IMR-90 (cell line): Measurements from ENCODE around the gene BRSK1. TPM values are rescaled to one million over a fixed set of nuclear protein-coding genes. Genes with fewer than 3 reads are reported as not detected.

Source experiments
- ATAC-seq: fragments of 200-7000 bp; cut with Tn5 transposase; 2 replicates; pipeline ENCODE4 v1.9.1; 2020; ENCODE audit warnings: low read depth, mild to moderate bottlenecking, moderate library complexity
- BruUV-seq: library from RNA; stranded (reverse); fragments of 400-500 nt; replicated peaks from 2 replicates; lab custom pipeline; 2021; lab: Mats Ljungman, UMichigan
- CTCF ChIA-PET: fragments of 300-600 bp; formaldehyde crosslinking; extraction: SDS; loops from one replicate; lab custom pipeline; 2021; ENCODE audit warnings: antibody characterized with exemption; lab: Yijun Ruan, JAX
- POLR2A ChIA-PET: fragments of 300-600 bp; sonication (Branson Sonifier 250); formaldehyde crosslinking; loops from one replicate; lab custom pipeline; 2022; ENCODE audit warnings: antibody characterized with exemption; ENCODE audit not compliant: unreplicated experiment; lab: Charles Lee
- DNase-seq: peaks from one replicate; pipeline ENCODE4 v3.0.0; 2013
- H2AFZ ChIP-seq: replicated peaks from 2 replicates; pipeline ENCODE3; 2013; ENCODE audit warnings: low read length, mild to moderate bottlenecking; ENCODE audit not compliant: poor library complexity
- H2AK5ac ChIP-seq: 2 replicates; pipeline ENCODE4 v1.6.1; 2013; ENCODE audit warnings: low read depth, low read length, inconsistent platforms
- H2AK9ac ChIP-seq: replicated peaks from 2 replicates; pipeline ENCODE3; 2013; ENCODE audit warnings: mild to moderate bottlenecking, low read depth, low read length, moderate library complexity; ENCODE audit not compliant: poor library complexity
- H2BK120ac ChIP-seq: 2 replicates; pipeline ENCODE4 v1.6.1; 2013; ENCODE audit warnings: low read depth, low read length, inconsistent platforms
- H2BK15ac ChIP-seq: 3 replicates; pipeline ENCODE4 v1.6.1; 2013; ENCODE audit warnings: low read depth, low read length, inconsistent platforms
- H2BK20ac ChIP-seq: 2 replicates; pipeline ENCODE4 v1.6.1; 2013; ENCODE audit warnings: low read depth, mild to moderate bottlenecking, inconsistent platforms, low read length, moderate library complexity
- H2BK5ac ChIP-seq: 2 replicates; pipeline ENCODE4 v1.6.1; 2013; ENCODE audit warnings: mild to moderate bottlenecking, low read depth, low read length, inconsistent platforms; ENCODE audit not compliant: poor library complexity, severe bottlenecking
- H3K14ac ChIP-seq: replicated peaks from 2 replicates; pipeline ENCODE4 v1.6.1; 2013; ENCODE audit warnings: low read depth, low read length, inconsistent platforms
- H3K18ac ChIP-seq: 2 replicates; pipeline ENCODE4 v1.6.1; 2013; ENCODE audit warnings: low read depth, low read length, control low read depth
- H3K23ac ChIP-seq: 2 replicates; pipeline ENCODE4 v1.6.1; 2013; ENCODE audit warnings: low read depth, low read length, inconsistent platforms
- H3K27ac ChIP-seq: 2 replicates; pipeline ENCODE4 v1.5.1; 2013; ENCODE audit warnings: mild to moderate bottlenecking, control low read depth, low read length; ENCODE audit not compliant: insufficient read depth
- H3K27me3 ChIP-seq: 2 replicates; pipeline ENCODE4 v1.6.1; 2013; ENCODE audit warnings: low read length; ENCODE audit not compliant: control insufficient read depth, insufficient read depth
- H3K36me3 ChIP-seq: 2 replicates; pipeline ENCODE4 v1.6.1; 2013; ENCODE audit warnings: low read length, mixed read lengths; ENCODE audit not compliant: control insufficient read depth, insufficient read depth
- H3K4ac ChIP-seq: 2 replicates; pipeline ENCODE4 v1.6.1; 2013; ENCODE audit warnings: low read depth, low read length, inconsistent platforms
- H3K4me1 ChIP-seq: 2 replicates; pipeline ENCODE4 v1.6.1; 2013; ENCODE audit warnings: low read length, mixed read lengths; ENCODE audit not compliant: control insufficient read depth, insufficient read depth
- H3K4me2 ChIP-seq: 2 replicates; pipeline ENCODE4 v1.6.1; 2013; ENCODE audit warnings: low read depth, mild to moderate bottlenecking, control low read depth, low read length, moderate library complexity
- H3K4me3 ChIP-seq: 2 replicates; pipeline ENCODE4 v1.5.1; 2013; ENCODE audit warnings: low read depth, mild to moderate bottlenecking, control low read depth, low read length, moderate library complexity; ENCODE audit not compliant: insufficient read depth
- H3K56ac ChIP-seq: 2 replicates; pipeline ENCODE4 v1.6.1; 2013; ENCODE audit warnings: low read length, inconsistent platforms; ENCODE audit not compliant: insufficient read depth; ENCODE audit errors: extremely low read depth
- H3K79me1 ChIP-seq, 2 experiments: 2 replicates each; pipeline ENCODE4 v1.6.1; 2013; ENCODE audit warnings: low read length in 2 of 2, inconsistent platforms in 1 of 2, low read depth in 1 of 2
- H3K9ac ChIP-seq: 2 replicates; pipeline ENCODE4 v1.6.1; 2013; ENCODE audit warnings: low read depth, low read length, control low read depth
- H3K9me1 ChIP-seq: 2 replicates; pipeline ENCODE4 v1.6.1; 2013; ENCODE audit warnings: low read length, inconsistent platforms; ENCODE audit not compliant: insufficient read depth
- H3K9me3 ChIP-seq: 2 replicates; pipeline ENCODE4 v1.6.1; 2013; ENCODE audit warnings: low read length; ENCODE audit not compliant: control insufficient read depth, insufficient read depth
- H4K20me1 ChIP-seq: 2 replicates; pipeline ENCODE4 v1.6.1; 2013; ENCODE audit warnings: low read length, inconsistent platforms; ENCODE audit not compliant: insufficient read depth
- H4K5ac ChIP-seq: 2 replicates; pipeline ENCODE4 v1.6.1; 2013; ENCODE audit warnings: mild to moderate bottlenecking, low read depth, low read length, control low read depth
- H4K8ac ChIP-seq, 2 experiments: 2 replicates each; pipeline ENCODE4 v1.6.1; 2013; ENCODE audit warnings: low read depth in 2 of 2, low read length in 2 of 2, control low read depth in 1 of 2, inconsistent platforms in 1 of 2
- H4K91ac ChIP-seq: 2 replicates; pipeline ENCODE4 v1.6.1; 2013; ENCODE audit warnings: low read depth, low read length, inconsistent platforms; ENCODE audit not compliant: insufficient read depth
- BHLHE40 ChIP-seq: fragments of 150-350 bp; IDR thresholded peaks from 2 replicates; pipeline ENCODE4 v1.6.1; 2016; ENCODE audit warnings: mild to moderate bottlenecking, low read depth, low read length
- CEBPB ChIP-seq: IDR thresholded peaks from 2 replicates; pipeline ENCODE4 v1.6.1; 2012; ENCODE audit warnings: low read depth, low read length, improper control_type of control experiment
- CTCF ChIP-seq: conservative IDR thresholded peaks from 2 replicates; pipeline ENCODE4 v1.5.1; 2012; ENCODE audit warnings: mild to moderate bottlenecking, low read depth, low read length, improper control_type of control experiment
- ELK1 ChIP-seq: fragments of 150-350 bp; IDR thresholded peaks from 2 replicates; pipeline ENCODE4 v1.6.1; 2016; ENCODE audit warnings: low read depth, mild to moderate bottlenecking, low read length, moderate library complexity, borderline replicate concordance
- FOS ChIP-seq: fragments of 150-350 bp; IDR thresholded peaks from 2 replicates; pipeline ENCODE4 v1.6.1; 2016; ENCODE audit warnings: low read depth, low read length
- MAFK ChIP-seq: IDR thresholded peaks from 2 replicates; pipeline ENCODE4 v1.6.1; 2012; ENCODE audit warnings: low read depth, low read length, improper control_type of control experiment
- MAZ ChIP-seq: IDR thresholded peaks from 2 replicates; pipeline ENCODE4 v1.6.1; 2012; ENCODE audit warnings: low read depth, mild to moderate bottlenecking, low read length, improper control_type of control experiment, moderate library complexity, borderline replicate concordance
- MXI1 ChIP-seq: IDR thresholded peaks from 2 replicates; pipeline ENCODE4 v1.6.1; 2012; ENCODE audit warnings: low read depth, mild to moderate bottlenecking, low read length, moderate library complexity, borderline replicate concordance
- POLR2A ChIP-seq: IDR thresholded peaks from 2 replicates; pipeline ENCODE4 v1.6.1; 2012; ENCODE audit warnings: mild to moderate bottlenecking, low read depth, low read length
- RAD21 ChIP-seq: IDR thresholded peaks from 2 replicates; pipeline ENCODE4 v1.6.1; 2012; ENCODE audit warnings: low read length, improper control_type of control experiment
- RFX5 ChIP-seq: IDR thresholded peaks from 2 replicates; pipeline ENCODE4 v1.8.0; 2012; ENCODE audit warnings: low read depth, mild to moderate bottlenecking, low read length, moderate library complexity
- USF2 ChIP-seq: fragments of 150-350 bp; IDR thresholded peaks from 2 replicates; pipeline ENCODE4 v1.6.1; 2017; ENCODE audit warnings: mild to moderate bottlenecking, antibody characterized with exemption, low read length, low read depth
- WGBS, 2 experiments: methylation state at CpG; one replicate each; pipeline versions ENCODE4 v1.1.5 to v1.1.7; 2013; ENCODE audit warnings: missing lambda C conversion rate in 2 of 2; ENCODE audit not compliant: insufficient read length in 1 of 2; ENCODE audit errors: extremely low coverage in 2 of 2; 5-methylcytosine and 5-hydroxymethylcytosine counted together
- dilution Hi-C: fragments of 300-500 bp; cut with HindIII; formaldehyde crosslinking; loops from one replicate; pipeline ENCODE4 v1.14.3; 2018; ENCODE audit warnings: low sequenced_read_pairs; ENCODE audit not compliant: unreplicated experiment
- in situ Hi-C: fragments of 300-500 bp; cut with MboI; formaldehyde crosslinking; loops from 3 replicates; pipeline ENCODE4 v1.14.3; 2019; ENCODE audit warnings: low sequenced_read_pairs, inconsistent platforms, mixed read lengths
- intact Hi-C: fragments of 100-400 bp; cut with micrococcal nuclease; formaldehyde crosslinking; loops from 2 replicates; pipeline ENCODE4 v1.10.0; 2022
- polyA plus RNA-seq, 3 experiments: library from polyadenylated mRNA; depleted of rRNA; stranded (reverse); fragments of >200 nt; gene quantifications; 2 replicates each; pipeline ENCODE4 v1.2.3, GENCODE V29; 2012; ENCODE audit warnings: low replicate concordance in 1 of 3
- total RNA-seq: library from RNA; depleted of rRNA; stranded (reverse); fragments of >200 nt; gene quantifications from 2 replicates; pipeline ENCODE4 v1.2.3, GENCODE V29; 2012

Gene BRSK1
- total and polyA plus RNA-seq, 2 of the 4 experiments (the other 2 are of a cell fraction): 2.5 to 22.3 TPM

DNA sequence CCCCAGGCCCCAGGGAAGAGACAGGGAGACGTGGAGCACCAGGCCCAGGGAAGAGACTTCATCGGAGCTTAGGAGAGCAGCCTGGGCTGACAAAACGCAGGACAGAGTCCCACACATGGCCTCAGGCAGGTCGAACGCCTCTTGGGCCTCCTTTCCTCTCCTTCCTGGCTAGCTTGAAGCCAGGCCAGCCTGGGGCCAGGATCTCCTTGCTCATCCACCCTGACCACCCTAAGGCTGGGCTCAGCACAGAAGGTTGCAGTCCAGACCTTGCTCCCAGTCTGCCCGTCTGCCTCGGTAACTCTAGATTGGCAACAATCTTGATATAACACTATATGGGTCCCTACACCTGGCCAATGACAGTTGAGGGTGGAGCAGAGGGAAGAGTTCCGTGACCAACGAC is 35.1 kb upstream of the BRSK1 start:
- Histone ChIP-seq H3K4me3 (no peak overlapping the region), H3K14ac (no peak overlapping the region), H2BK120ac (no peak overlapping the region), H4K5ac (no peak overlapping the region), H4K20me1 (peaks cover 76% of the 10 kb centered on the region), H3K9ac (no peak overlapping the region), H4K91ac (no peak overlapping the region), H3K4ac (no peak overlapping the region), H2AK5ac (no peak overlapping the region), H2BK5ac (no peak overlapping the region), H2BK15ac (no peak overlapping the region), H2BK20ac (no peak overlapping the region), H3K9me3 (no peaks in the 10 kb centered on the region), H3K79me1 (peaks cover 12 to 87% of the 10 kb centered on the region in 2 experiments), H3K56ac (no peak overlapping the region), H2AK9ac (peak overlapping the region; percentile 70), H3K36me3 (peaks cover 26% of the 10 kb centered on the region), H4K8ac (no peak overlapping the region), H3K4me1 (0 out of 2 replicates have a peak, but pooled peaks cover 1% of the 10 kb centered on the region), H3K27me3 (no peaks in the 10 kb centered on the region), H3K23ac (no peak overlapping the region), H3K27ac (no peak overlapping the region), H3K18ac (no peak overlapping the region), H3K9me1 (peaks cover 23% of the 10 kb centered on the region), H2AFZ (peak overlapping the region; percentile 43), H3K4me2 (no peak overlapping the region)
- 94% methylated on average over 3 of the region's 9 CpGs; no CpG with 5 or more reads in 1 of the 2 experiments for WGBS, 2 experiments
- dilution Hi-C loops: no loop called here
- BruUV-seq: no TSS peak
- CTCF ChIA-PET: no interaction called here
- in situ Hi-C loops: no loop called here
- DNase-seq: no peak
- POLR2A ChIA-PET: no interaction called here
- intact Hi-C loops: no loop called here
- TF ChIP-seq FOS: no peak
- no peak for TF ChIP-seq MAZ
- TF ChIP-seq POLR2A: no peak
- TF ChIP-seq MAFK: no peak
- TF ChIP-seq RFX5: no peak
- no peak for TF ChIP-seq RAD21
- no peak for TF ChIP-seq USF2
- no peak for TF ChIP-seq BHLHE40
- no peak for TF ChIP-seq CEBPB
- no peak for TF ChIP-seq CTCF
- TF ChIP-seq MXI1: no peak
- TF ChIP-seq ELK1: no peak
- ATAC-seq: no peak
